IPS-18c (cell line): ENCODE data around the gene RPS4Y1.
"Not testable (repeated sequence)": the region's sequence is repeated elsewhere in the genome, so short reads cannot be mapped to it uniquely, and the experiment has no call there.

Experiments
- H3K4me3 ChIP-seq: 2 replicates; pipeline ENCODE4 v1.7.0; 2013; ENCODE audit warnings: low read depth, mild to moderate bottlenecking, low read length, moderate library complexity; ENCODE audit not compliant: insufficient read depth
- H3K9me3 ChIP-seq: one replicate; pipeline ENCODE4 v1.6.1; 2013; ENCODE audit warnings: mild to moderate bottlenecking, low read length, moderate library complexity; ENCODE audit not compliant: control insufficient read depth, insufficient read depth

Gene RPS4Y1

GRCh38 chrY:2866581-2866980, 25.2 kb downstream of the RPS4Y1 start:
- Histone ChIP-seq H3K9me3 (no peaks in the 10 kb centered on the region), H3K4me3 (no peak overlapping the region)

GRCh38 chrY:2867469-2867868, 26.1 kb downstream of the RPS4Y1 start:
- Histone ChIP-seq H3K9me3 (no peaks in the 10 kb centered on the region), H3K4me3 (no peak overlapping the region)

GRCh38 chrY:2868035-2868607, 26.7 kb downstream of the RPS4Y1 start:
- H3K9me3 ChIP-seq, result no peaks in the 10 kb centered on the region
- H3K4me3 ChIP-seq, result no peak overlapping the region

DNA sequence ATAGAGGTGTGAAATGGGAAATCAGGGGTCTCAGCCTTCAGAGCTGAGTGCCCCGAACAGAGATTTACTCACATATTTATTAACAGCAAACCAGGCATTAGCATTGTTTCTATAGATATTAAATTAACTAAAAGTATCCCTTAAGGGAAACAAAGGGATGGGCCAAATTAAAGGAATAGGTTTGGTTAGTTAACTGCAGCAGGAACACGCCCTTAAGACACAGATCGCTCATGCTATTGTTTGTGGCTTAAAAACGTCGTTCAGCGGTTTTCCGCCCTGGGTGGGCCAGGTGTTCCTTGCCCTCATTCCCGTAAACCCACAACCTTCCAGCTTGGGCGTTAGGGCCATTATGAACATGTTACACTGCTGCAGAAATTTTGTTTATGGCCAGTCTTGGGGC, 30.8 kb downstream of the RPS4Y1 start:
- H3K4me3 ChIP-seq, H3K9me3 ChIP-seq: not testable (repeated sequence)

GRCh38 chrY:2874211-2874610, 32.8 kb downstream of the RPS4Y1 start:
- H3K9me3 ChIP-seq, result no peaks in the 10 kb centered on the region
- H3K4me3 ChIP-seq, result no peak overlapping the region

DNA sequence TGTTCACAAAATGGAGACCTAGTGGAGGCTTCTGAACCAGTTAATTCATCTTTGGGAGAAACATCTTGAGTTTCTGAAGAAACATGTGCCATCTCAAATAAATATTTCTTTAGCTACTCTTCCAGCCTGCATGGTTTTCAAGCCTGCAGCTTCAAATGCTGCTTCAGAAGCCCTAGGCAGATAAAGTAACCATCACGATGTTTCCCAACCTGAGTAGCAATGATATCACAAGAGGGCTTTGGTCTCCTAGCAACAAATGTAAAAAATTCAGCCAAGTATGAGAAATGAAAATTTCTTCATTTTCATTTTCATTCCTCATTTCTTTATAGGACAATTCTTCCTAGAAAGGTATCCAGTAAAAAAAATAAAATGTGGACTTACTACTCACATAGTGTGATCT, 42.2 kb downstream of the RPS4Y1 start:
- Histone ChIP-seq H3K4me3 (no peak overlapping the region), H3K9me3 (no peaks in the 10 kb centered on the region)

DNA sequence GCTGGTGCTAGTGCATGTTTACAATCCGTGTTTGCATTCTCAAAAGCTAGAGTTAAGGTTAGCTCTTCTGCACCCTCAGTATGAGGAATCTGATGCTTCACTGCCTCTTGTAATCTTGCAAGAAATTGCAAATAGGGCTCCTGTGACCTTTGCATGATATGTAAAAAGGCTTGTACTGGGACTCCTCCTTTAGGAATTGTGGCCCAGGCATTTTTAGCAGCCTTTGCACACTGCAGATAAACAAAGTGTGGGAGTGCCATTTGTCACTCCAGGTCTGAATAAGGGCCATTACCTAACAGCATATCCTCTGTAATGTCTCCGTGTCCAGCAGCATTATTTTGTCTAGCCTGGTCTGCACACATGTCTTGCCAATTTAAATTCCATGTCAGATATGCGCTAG, 44.5 kb downstream of the RPS4Y1 start:
- Histone ChIP-seq H3K9me3 (no peaks in the 10 kb centered on the region), H3K4me3 (no peak overlapping the region)

DNA sequence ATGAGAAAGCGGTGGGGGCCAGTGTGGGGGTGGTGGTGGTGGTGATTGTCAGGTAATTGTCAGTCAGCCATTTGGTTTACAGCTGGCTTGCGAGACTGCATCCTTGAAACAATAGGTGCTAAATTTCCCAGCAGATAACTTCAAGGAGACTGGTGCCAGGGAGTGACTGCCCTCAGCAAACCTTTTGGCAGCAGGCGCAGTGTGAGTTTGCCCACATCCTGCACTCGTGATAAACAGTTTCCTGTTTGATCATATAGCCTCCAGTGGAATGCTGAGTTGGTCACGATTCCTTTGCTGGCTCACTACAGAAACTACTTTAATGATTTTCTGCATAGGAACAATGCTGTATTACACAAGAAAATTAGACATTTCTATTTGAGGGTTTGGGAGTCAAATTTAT, 46.0 kb downstream of the RPS4Y1 start:
- Histone ChIP-seq H3K9me3 (no peaks in the 10 kb centered on the region), H3K4me3 (no peak overlapping the region)

- H3K4me3 ChIP-seq, result no peak overlapping the region
- no peaks in the 10 kb centered on the region for H3K9me3 ChIP-seq
Measured at GRCh38 chrY:2887955-2888354, 46.6 kb downstream of the RPS4Y1 start.

DNA sequence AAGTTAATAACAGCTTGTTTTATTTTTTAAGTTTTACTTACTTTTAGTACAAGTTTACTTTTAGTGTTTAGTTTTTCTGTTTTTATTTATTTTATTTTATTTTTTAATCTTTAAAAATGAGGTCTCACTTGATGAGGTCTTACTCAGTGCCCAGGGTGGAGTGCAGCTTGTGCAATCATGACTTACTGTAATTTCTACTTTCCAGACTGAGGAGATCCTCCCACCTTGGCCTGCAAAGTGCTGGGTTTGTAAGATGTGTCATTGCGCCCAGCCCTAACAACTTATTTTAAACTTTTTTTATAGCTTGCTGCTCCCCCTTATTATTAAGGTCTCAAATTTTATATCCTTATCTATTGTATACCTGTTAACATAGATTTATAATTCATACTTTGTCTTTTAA, 52.1 kb downstream of the RPS4Y1 start:
- Histone ChIP-seq H3K4me3 (no peak overlapping the region), H3K9me3 (no peaks in the 10 kb centered on the region)

- Histone ChIP-seq H3K4me3 (no peak overlapping the region), H3K9me3 (no peaks in the 10 kb centered on the region)
Measured at GRCh38 chrY:2896050-2896449, 54.6 kb downstream of the RPS4Y1 start.

DNA sequence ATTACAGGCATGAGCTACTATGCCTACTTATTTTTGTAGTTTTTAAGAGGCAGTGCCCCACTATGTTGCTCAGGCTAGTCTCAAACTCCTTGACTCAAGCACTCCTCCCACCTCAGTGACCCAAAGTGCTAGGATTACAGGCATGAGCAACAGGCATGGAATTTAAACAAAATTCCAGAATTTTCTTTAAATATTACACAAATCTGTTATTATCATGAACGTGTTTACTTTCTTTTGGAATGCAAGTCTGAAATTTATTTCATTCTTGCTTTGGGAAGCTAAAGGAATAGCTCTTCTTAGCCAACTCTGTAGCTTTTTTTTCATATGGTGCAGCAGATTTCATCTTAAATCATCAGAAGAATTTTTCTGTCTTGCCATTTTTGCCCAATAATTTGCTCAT, 66.0 kb downstream of the RPS4Y1 start:
- no peaks in the 10 kb centered on the region for H3K9me3 ChIP-seq
- no peak overlapping the region for H3K4me3 ChIP-seq

GRCh38 chrY:2913066-2913815, 71.8 kb downstream of the RPS4Y1 start:
- no peaks in the 10 kb centered on the region for H3K9me3 ChIP-seq
- H3K4me3 ChIP-seq, result no peak overlapping the region
